Loucy (cell line): ENCODE measurements around the gene IFNGR1.

Experiments used
- CTCF ChIP-seq: fragments of 200-600 bp; sonication (generic); conservative IDR thresholded peaks from 2 replicates; pipeline ENCODE4 v1.5.1; 2014; ENCODE audit warnings: mild to moderate bottlenecking, antibody characterized with exemption, low read length
- EZH2phosphoT487 ChIP-seq: fragments of 200-600 bp; IDR thresholded peaks from 2 replicates; pipeline ENCODE4 v1.6.1; 2018; ENCODE audit warnings: antibody characterized with exemption, mild to moderate bottlenecking, moderate library complexity, borderline replicate concordance

- TF ChIP-seq CTCF (no peak), EZH2phosphoT487 (no peak)
Measured at GRCh38 chr6:137256350-137257103, 37.3 kb upstream of the IFNGR1 start.
